Stimulated activated CD8-positive, alpha-beta memory T cell treated with anti-CD3 and anti-CD28 coated beads, Interleukin-7, amount 100 ng/mL, for 4 hours (primary cell): ENCODE measurements around the gene CNTN6.

Experiments
- DNase-seq, 2 donors: peaks; one replicate each; pipeline ENCODE4 v3.0.0-alpha.2; 2020; ENCODE audit warnings: low read depth in 2 of 2

Gene CNTN6

DNA sequence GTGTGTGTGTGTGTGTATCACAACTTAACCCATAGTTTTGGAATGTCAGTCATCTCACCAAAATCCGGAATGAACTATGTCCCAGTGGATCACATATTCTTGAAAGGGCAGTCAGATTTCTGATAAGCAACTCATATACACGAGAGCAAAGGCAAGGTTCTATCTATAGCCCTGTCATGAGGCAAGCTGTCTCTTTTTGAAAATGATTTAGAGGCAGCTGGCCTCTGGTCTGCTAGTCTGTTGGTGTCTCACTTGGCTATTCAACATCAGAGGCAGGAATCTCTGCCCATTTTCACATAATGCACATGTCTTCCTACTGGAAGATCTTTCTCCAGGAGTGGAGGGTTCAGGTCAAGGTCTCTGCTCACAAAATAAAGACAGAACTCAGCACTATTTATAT, 79.8 kb downstream of the CNTN6 start:
- DNase-seq, result no peak

DNA sequence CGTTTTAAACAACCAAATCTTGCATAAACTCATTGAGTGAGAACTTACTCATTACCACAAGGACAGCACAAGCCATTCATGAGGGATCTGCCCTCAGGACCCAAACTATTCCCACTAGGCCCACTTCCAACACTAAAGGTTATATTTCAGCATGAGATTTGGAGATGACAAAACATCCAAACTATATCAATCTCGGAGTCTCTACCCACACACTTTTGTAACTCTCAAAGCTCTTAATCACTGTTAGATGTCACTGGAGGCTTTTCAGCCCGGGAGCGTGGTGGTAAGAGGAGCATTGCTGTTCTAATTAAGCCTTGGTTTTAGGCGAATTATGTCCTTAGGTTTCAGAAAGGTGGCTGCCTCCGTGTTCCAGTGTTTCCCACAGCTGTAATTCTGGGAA, 86.3 kb downstream of the CNTN6 start:
- no peak for DNase-seq

- no peak for DNase-seq
Measured at GRCh38 chr3:1183320-1184048, 90.7 kb downstream of the CNTN6 start.

DNA sequence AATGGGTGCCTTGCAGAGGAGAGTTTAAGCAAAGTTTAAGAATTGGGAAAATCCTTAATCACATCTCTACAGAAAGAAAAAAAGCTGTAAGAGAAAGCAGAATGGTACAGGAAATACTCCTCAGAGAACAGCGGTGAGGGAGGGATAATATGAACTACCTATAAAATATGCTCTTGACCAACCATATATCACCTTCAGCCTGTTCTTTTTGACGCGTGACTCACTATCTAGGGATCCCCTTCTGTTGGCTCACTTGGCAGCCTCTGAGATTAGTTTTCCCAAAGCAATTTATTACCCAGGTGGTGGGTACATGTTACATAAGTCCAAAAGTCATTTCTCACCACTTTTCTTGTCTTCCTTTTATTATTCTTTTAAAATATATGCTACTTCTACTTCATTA, 97.7 kb downstream of the CNTN6 start:
- no peak for DNase-seq

GRCh38 chr3:1191026-1191425, 98.2 kb downstream of the CNTN6 start:
- DNase-seq, result no peak

DNA sequence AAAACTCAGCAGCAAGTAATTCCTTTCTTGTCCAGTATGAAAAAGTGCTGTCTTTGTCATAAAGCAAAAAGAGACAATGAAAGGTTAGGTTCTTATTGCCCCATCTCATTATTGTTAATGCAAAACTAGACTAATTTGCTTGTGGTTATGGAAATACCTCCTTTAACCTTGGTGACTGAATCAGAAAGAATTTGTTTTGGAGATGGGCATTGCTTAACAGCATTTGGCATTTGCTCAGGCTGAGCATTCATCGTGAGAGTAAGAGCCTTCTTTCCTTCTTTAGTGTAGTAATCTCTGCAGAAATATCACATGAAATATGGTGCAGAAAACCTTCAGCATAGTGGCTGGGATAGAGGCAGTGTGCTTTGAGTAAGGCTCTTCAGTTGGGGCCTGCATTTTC, 103.1 kb downstream of the CNTN6 start:
- no peak for DNase-seq

- DNase-seq, result no peak
Measured at GRCh38 chr3:1197051-1197450, 104.2 kb downstream of the CNTN6 start.

GRCh38 chr3:1200371-1200770, 107.5 kb downstream of the CNTN6 start:
- DNase-seq, result no peak

DNA sequence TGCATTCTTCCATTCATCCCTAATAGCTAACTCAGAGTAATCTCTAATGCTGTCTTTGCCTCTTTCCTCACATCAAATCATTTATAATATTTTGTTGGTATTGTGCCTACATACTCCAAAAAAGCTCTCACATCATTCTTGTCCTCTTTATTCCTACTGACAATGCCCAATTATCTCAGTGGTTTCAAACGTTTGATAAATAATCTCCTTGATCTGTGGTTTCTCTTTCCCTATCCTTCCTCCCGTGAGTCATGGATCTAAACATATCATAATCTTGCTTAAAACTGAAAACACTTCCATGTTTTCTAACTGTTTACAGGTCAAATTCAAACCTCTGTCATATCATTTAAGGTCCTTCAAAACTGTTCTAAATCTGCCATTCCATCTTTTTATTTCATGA, 115.1 kb downstream of the CNTN6 start:
- no peak for DNase-seq

DNA sequence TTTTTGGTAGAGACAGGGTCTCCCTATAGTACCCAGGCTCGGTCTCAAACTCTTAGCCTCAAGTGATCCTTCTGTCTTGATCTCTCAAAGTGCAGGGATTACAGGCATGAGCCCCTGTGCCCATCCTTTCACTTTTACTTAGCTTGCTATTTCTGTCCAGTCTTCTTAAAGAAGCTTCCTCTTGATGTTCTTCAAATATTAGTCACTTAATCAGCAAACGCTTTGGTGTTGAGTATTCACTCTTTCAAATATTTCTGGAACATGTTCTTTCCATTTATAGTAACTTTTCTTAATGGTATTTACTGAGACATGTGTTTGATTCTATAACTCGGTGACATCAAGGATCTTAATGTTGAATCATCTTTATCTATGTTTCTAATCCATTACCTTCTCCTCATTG, 122.1 kb downstream of the CNTN6 start:
- DNase-seq, result no peak

DNA sequence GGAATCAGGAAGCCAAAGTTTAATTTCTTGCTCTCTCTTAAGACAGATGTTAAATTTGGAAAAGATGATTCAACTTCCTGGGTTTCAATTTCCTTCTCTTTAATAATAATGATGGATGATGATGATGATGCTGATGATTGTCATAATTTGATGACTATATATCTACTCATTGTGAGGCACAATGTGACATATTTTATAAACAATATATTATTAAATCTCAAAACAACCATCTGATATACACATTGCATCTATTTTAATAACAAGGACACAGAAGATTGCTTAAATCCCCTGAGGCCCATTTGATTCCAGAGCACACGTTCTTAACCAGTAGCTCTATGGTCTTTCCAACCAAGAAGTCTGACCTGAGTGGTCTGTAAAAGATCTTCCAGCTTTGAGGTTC, 124.0 kb downstream of the CNTN6 start:
- DNase-seq, result no peak

DNA sequence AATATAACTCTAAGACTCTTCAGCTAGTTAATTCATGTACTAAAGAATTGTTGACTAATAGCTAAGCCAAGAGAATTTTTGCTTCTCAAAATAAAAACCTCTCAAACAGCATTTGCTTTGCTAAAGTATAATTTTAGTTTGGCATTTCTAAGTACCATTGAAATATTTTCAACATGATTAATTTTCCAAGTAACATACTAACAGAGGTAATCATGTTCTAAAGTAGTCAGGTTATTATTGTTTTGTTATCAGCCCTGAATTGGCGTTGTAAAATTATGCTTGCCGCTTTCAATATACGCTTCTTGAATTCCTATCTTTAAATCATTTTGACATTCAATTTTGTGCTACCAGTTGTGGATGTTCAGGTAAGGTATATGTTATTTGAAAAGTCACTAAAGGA, 134.3 kb downstream of the CNTN6 start:
- DNase-seq, result no peak

- no peak for DNase-seq
Measured at GRCh38 chr3:1228289-1228688, 135.5 kb downstream of the CNTN6 start.

DNA sequence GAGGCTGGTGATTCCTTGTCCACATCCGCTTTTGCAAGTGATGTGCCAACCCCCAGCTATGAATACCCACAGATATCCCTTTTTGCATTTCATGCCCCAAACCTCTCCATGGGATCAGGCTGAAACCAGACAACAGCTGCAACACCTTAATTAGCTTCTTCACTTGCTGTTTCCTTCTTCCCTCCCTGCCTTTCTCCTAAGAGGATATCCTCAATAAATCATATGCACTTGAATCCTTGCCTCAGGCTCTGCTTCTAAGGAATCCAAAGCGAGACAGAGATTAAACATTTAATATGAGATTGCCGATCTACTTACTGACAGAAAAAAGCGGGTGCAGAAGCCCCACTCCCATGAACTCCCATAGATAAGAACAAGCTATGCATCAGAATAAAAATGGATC, 138.1 kb downstream of the CNTN6 start:
- no peak for DNase-seq

DNA sequence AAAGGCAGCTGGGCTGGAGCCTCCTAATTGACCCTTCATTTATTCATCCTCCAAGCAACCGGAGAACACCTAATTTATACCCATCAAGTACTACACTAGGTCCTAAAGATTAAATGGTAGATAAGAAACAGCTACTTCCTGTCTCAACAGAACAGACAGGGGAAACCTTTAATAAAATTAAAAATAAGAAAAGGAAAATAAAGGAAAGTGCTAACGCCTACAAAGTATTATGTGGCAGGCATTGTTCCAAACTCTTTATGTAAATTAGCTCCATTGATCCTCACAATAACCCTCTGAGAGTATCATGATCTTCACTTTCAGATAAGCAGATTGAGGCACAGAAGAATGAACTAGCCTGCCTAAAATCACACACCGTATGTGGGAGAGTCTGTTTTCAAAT, 139.5 kb downstream of the CNTN6 start:
- DNase-seq, result no peak

GRCh38 chr3:1235526-1236120, 142.8 kb downstream of the CNTN6 start:
- DNase-seq, result no peak

DNA sequence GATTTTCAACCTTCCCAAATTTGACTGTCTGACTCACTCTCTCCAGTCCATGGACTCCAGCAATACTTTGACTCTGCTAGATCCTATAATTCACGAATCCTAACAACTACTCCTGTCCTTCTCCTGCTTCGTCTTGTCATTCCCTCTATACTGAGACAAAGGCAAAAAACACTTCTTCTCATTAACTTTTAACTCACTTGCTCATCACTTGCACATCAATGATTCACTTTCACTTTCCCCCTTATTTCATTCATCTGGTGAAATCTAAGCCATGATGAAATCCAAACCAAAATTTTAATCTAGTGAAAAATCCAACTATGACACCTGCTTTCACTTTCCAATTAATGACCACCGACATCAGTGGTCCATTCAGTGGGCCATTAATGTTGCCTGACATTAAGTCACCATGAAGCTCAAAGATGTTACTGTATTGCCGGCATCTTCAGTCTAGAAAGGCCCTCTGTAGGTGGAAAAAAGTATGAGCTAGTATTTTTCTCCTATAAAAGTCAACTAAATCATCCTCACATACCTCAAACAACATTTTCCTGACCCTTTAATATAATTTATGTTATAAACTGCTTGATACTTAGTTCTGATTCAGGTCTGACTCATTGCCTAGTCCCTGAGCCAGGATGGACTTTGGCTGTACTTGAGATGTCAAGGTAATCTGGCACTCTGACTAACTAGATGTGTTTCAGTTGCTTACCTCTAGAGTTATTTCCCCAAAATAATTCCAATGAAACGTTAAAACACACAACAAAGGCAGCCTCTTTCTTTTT, 158.6 kb downstream of the CNTN6 start:
- no peak for DNase-seq

- DNase-seq, result no peak
Measured at GRCh38 chr3:1252061-1252430, 159.2 kb downstream of the CNTN6 start.

DNA sequence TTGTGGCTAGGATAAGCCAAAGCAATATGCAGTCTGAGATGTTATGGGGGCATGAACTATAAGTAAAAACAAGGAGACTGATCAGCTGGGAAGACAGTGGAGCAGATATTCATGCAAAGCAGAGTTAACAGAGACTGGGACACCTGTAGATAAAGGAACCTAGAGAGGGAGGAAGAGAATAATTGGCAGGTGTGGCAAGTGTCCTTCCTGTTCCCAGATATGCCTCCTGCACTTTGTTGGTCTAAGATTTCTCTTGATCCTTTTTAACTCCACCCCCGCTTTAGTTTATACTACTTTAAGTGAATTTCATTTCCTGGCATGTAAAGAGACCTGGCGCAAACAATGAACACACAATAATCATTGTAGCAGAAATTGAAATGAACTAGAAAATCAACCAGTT, 169.4 kb downstream of the CNTN6 start:
- no peak for DNase-seq

DNA sequence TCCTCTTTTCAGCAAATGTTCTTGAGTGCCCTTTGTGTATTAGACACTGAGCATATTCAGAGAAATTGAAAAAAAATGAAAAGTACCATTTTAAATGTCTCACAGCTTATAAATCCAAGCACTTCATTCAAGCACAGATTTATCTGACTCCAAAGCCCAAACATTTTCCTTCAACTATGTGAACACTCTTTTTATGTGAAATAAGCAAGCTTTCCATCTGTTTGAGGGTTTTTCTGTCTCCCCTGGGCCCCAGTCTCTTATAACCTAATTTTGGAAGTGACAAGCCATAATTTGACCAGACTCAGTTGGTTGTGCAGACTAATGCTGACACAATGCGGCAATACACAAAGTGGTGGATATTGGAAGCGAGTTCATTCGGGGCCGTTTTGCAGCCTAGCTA, 170.3 kb downstream of the CNTN6 start:
- DNase-seq, result no peak

GRCh38 chr3:1269808-1270207, 177.0 kb downstream of the CNTN6 start:
- DNase-seq, result no peak

- DNase-seq, result no peak
Measured at GRCh38 chr3:1272546-1273265, 179.9 kb downstream of the CNTN6 start.

- no peak for DNase-seq
Measured at GRCh38 chr3:1275495-1275894, 182.7 kb downstream of the CNTN6 start.
